GM10266 (cell line): Measurements from ENCODE around the gene MARCHF9.
"Not testable (repeated sequence)": the region's sequence is repeated elsewhere in the genome, so short reads cannot be mapped to it uniquely, and the experiment has no call there.

Experiments used
- DNase-seq: peaks from one replicate; pipeline ENCODE4 v3.0.0; 2012; ENCODE audit errors: extremely low spot score
- TF ChIP-seq, protein P1 (sequence below): IDR thresholded peaks from 2 replicates; pipeline ENCODE4 v1.5.1; 2012; ENCODE audit warnings: mild to moderate bottlenecking, low read depth; ENCODE audit not compliant: control insufficient read depth, insufficient read depth; ENCODE audit errors: missing control alignments

MARCHF9 gene

GRCh38 chr12:57770734-57771133 is 15.8 kb downstream of the MARCHF9 start:
- TF ChIP-seq, protein P1, sequence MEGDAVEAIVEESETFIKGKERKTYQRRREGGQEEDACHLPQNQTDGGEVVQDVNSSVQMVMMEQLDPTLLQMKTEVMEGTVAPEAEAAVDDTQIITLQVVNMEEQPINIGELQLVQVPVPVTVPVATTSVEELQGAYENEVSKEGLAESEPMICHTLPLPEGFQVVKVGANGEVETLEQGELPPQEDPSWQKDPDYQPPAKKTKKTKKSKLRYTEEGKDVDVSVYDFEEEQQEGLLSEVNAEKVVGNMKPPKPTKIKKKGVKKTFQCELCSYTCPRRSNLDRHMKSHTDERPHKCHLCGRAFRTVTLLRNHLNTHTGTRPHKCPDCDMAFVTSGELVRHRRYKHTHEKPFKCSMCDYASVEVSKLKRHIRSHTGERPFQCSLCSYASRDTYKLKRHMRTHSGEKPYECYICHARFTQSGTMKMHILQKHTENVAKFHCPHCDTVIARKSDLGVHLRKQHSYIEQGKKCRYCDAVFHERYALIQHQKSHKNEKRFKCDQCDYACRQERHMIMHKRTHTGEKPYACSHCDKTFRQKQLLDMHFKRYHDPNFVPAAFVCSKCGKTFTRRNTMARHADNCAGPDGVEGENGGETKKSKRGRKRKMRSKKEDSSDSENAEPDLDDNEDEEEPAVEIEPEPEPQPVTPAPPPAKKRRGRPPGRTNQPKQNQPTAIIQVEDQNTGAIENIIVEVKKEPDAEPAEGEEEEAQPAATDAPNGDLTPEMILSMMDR, result no peak
- DNase-seq, result no peak

DNA sequence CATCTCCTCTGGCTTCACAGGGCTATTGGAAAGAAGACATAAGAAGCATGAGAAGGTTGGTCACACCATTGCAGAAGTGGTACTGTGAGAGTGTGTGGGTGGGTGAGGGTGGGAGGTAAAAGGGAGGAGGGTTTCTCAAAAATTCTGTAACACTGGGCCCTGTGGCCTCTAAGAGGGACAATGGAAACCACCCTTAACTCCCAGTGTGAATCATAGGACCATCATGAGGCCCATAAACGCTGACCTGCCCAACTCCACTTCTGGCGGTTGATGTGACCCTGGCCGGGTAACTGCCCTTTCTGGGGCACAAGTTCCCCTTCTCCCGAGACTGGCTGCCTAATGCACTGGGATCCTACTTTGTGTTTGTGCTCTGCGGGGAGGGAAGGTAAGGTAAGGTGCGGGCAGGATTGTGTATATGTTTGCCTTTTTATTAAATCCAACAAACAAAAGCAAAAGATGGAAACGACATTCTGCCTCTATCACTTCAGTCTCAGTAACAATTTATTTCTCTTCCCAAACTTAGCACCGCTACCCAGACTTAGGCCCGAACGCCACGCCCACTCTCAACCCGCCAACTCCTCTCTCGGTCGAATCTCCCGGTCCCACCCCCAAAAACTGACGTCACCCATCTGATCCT is 16.5 kb downstream of the MARCHF9 start:
- DNase-seq, result peak; percentile 88
- TF ChIP-seq, protein P1, result no peak

- TF ChIP-seq, protein P1, result no peak
- peak; percentile 94 for DNase-seq
Measured at GRCh38 chr12:57771873-57772428, 17.0 kb downstream of the MARCHF9 start, which contains the start of gene METTL1. Gene METTL1, minus strand, starts transcription at chr12:57772105. Its CDS starts 22 bp downstream, at chr12:57772083.

GRCh38 chr12:57772429-57773322 is 17.8 kb downstream of the MARCHF9 start, which contains the start of gene EEF1AKMT3:
Gene EEF1AKMT3, plus strand, starts transcription at chr12:57772614. Its CDS starts 111 bp downstream, at chr12:57772725.
- TF ChIP-seq, protein P1, result no peak
- no peak for DNase-seq

- not testable (repeated sequence) for DNase-seq
Measured at GRCh38 chr12:57774634-57775033, 19.7 kb downstream of the MARCHF9 start.

GRCh38 chr12:57775044-57775443 is 20.1 kb downstream of the MARCHF9 start:
- TF ChIP-seq, protein P1, result no peak
- DNase-seq, result no peak

DNA sequence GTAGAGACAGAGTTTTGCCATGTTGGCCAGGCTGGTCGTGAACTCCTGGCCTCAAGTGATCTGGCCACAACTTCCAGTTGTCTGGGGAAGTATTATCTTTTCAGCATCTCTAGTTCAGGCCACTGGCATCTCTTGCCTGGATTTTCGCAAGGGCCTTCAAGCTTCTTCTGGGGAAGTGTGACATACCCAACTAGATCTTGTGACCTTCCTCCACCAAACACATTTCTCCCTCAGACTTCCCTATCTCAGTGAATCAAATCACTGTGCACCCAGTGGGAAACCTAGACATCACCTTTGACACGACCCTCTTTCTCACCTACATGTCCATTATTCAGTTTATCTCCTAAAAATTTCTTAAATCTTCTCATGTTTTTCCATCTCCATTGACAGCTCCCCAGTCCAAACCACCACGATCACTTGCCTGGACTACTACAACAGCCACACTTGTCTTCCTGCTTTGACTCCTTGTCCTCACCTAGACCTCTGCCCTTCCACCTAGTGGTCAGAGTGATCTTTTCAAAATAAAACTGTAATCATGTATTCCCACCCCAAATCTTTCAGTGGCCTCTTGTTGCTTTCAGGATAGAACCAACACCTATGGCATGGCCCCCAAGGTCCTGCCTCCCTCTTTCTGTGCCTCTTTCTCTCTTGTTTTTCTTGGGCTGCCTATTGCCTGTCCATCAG is 20.8 kb downstream of the MARCHF9 start:
- no peak for DNase-seq
- TF ChIP-seq, protein P1, result peak; percentile 15
